ENCODE results near the gene PHF2.

DNA sequence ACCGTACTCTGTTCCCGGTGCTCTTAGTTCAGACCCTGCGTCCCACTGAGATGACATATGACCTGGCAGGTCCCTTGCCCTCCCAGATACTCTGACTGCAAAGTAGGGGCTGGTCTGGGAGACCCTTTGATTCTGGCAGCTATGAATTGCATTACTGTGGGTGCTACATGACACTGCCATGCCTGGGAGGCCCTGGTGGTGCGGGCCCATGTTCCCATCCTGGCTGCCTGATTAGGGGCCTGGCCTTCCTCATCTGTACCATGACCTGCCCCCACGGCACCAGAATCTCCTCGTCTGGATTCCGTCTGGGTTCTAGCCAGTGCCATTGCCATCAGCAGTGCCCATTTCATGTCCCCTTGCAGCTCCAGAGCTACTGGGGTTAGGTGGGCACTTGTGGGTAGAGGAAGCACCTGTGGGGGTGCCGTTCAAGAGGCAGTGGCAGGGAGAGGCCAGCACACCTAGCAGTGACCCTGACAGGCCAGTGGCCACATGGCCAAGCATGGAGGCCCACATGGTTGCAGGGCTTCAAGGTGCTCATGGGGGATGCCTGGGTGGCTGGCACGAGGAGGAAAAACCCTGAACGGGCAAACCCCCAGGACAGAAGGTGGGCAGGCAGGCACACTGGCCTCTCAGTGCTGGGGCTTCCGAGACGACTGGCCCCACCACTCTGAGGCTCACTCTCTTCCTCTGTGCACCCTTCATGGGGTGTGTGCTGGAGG, 69.7 kb downstream of the PHF2 start:
- TF ChIP-seq POLR2AphosphoS5 (IDR thresholded peaks at IDR 0.05) (no peak), POLR2A (IDR thresholded peaks at IDR 0.05) (no peak)
